Umbilical cord (tissue), 2 donors: Measurements from ENCODE around the gene ANKK1. TPM values are rescaled to one million over a fixed set of nuclear protein-coding genes. Genes with fewer than 3 reads are reported as not detected.
A peak's percentile ranks its signal among the peaks of the same experiment; 100 is the strongest.

Experiments used
- DNase-seq: peaks from one replicate; pipeline ENCODE4 v3.0.0-alpha.2; 2015; ENCODE audit warnings: low spot score
- total RNA-seq: library from RNA; depleted of rRNA; stranded (reverse); fragments of >200 nt; gene quantifications from one replicate; pipeline ENCODE4 v1.2.3, GENCODE V29; 2014; ENCODE audit warnings: low replicate concordance; ENCODE audit not compliant: insufficient read depth

ANKK1 gene, protein sequence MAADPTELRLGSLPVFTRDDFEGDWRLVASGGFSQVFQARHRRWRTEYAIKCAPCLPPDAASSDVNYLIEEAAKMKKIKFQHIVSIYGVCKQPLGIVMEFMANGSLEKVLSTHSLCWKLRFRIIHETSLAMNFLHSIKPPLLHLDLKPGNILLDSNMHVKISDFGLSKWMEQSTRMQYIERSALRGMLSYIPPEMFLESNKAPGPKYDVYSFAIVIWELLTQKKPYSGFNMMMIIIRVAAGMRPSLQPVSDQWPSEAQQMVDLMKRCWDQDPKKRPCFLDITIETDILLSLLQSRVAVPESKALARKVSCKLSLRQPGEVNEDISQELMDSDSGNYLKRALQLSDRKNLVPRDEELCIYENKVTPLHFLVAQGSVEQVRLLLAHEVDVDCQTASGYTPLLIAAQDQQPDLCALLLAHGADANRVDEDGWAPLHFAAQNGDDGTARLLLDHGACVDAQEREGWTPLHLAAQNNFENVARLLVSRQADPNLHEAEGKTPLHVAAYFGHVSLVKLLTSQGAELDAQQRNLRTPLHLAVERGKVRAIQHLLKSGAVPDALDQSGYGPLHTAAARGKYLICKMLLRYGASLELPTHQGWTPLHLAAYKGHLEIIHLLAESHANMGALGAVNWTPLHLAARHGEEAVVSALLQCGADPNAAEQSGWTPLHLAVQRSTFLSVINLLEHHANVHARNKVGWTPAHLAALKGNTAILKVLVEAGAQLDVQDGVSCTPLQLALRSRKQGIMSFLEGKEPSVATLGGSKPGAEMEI
- 0.48 TPM for total RNA-seq

GRCh38 chr11:113387605-113388211 is at the start of gene ANKK1:
Gene ANKK1 (plus strand): TSS chr11:113387779. CDS start chr11:113387885, 106 bp downstream.
- DNase-seq, result peak; percentile 44

DNA sequence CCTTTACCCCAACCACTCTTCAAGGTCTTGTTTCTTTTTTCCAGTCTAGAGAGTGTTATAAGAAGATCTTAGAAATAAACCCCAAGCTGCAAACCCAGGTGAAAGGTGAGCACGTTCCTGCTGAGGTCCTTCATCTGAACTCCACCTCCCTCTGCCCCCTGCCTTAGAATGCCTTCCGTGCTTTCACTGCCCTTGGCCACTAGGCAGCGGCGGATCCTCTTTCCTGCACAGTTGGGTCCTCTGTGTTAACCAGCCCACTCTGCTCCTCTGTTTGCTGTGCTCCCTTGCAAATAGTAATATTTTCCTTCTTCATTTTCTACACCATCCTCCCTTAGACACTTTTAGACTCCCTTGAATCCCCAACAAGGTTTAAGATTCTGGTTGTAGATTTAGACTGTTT is 48.8 kb upstream of the ANKK1 start:
- no peak for DNase-seq

GRCh38 chr11:113339929-113340589 is 47.5 kb upstream of the ANKK1 start:
- peak; percentile 74 for DNase-seq

- peak; percentile 93 for DNase-seq
These were observed 46.0 kb upstream of the ANKK1 start for GRCh38 chr11:113341388-113342165.

- peak; percentile 86 for DNase-seq
These were observed 41.6 kb upstream of the ANKK1 start for GRCh38 chr11:113345978-113346377.

DNA sequence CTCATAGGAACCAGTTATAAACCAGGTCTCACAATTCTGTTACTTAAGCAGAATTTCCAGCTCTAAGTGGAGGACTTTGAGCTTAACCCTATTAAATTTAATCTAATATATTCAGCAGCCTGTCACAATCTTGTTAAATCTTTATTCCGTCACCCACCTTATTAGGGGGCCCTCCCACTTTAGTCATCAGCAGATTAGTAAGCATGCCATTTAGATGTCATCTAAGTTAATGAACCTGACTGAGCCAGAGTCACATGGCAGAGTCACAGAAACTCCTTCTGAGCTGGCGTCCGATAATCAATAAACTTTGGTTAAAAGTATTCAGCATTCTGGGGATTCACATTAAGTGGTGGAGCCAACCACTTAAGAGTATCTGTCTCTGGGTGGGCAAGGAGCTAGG is 38.1 kb upstream of the ANKK1 start:
- no peak for DNase-seq

DNA sequence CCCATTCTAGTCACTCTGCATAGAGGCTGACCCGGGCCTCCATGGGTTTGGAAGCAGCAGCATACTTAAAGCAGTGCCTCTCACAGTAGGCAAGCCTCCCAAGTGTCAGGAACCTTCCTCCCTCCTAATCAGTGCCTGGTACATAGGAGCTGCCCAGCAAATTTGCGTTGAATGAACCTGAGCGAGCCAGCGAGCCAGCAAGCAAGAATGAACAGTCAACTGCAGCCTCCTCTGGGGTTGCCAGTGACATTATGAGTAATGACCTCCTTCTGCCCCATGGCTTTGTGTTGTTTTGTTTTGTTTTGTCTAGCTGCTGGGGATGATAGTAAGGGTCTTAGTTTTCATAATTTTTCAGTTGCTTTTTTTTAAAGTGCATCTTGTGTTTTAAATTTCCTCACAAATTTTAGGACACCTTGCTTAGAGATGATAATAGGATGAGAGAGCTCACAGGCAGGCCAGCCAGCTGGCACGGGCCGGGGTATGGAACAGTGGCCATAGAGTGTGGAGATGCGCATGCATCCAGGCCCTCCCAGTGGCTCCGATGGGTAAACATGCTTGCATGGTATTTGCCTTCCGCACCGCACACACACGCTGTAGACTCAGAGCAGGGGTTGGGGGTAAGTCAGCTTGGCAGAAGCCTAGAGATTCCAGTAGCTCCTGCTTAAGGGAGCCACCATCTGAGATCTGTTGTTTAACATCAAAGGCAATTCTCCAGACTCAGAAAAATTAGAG is 37.1 kb upstream of the ANKK1 start:
- DNase-seq, result no peak

GRCh38 chr11:113351068-113351450 is 36.5 kb upstream of the ANKK1 start:
- DNase-seq, result no peak

DNA sequence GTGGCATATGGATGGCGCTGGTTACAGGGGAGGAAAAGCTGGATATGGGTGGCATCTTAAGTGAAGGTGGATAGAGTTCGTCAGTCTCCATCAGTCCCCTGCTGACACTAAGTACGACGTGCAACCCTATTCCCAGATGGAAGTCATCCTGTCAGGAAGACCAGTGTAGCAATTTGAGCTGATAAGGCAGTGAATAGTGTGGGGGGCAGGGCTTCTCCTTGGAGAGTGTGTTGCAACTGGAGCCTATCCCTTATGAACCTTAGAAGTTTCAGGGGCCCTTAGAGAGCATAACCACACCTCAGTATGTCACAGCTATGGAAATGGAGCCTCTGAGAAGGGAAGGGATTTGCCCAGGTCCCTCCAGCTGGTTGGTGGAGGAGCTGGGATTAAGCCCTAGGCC is 36.1 kb upstream of the ANKK1 start:
- DNase-seq, result no peak

DNA sequence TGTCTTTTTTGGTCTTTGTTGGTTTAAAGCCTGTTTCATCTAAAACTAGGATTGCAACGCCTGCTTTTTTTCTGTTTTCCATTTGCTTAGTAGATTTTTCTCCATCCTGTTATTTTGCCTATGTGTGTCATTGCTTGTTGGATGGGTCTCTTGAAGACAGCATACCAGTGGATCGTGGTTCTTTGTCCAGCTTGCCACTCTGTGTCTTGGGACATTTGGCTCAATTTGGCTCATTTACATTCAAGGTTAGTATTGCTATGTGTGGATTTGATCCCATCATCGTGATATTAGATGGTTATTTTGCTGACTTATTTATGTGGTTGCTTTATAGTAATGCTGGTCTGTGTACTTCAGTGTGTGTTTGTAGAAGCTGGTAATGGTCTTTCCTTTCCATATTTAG is 31.4 kb upstream of the ANKK1 start:
- DNase-seq, result no peak

- DNase-seq, result no peak
These were observed 24.2 kb upstream of the ANKK1 start for GRCh38 chr11:113363406-113363805.

DNA sequence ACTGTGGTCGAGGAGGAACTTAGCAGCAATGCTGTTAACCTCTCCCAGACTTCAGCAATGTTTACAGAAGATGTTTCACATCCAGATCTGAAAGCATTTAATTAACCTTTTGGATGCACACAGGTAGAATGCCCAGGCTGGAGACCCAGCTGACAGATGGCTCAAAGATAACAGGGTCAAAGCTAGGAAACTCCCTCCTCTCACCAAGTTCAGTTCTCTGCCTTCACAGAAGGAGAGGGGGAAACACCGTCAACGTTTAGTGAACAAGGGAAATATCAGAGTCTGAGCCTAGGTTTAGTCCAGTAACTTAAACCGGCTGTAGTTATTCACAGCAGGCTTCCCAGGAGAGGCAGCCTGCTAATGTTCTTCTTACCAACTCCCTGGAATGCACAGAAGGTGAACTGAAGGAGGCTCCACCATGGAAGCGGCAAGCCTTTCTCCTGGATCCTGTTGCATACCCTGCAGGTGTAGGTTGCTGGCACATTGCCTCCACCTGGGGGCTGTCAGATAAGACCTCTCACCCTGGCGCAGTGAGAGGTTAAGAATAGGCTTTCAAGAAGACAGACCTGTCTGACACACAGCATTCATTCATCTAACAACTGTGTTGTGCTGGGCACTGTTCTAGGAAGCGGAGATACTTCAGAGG is 23.5 kb upstream of the ANKK1 start:
- DNase-seq, result no peak

GRCh38 chr11:113365895-113366294 is 21.7 kb upstream of the ANKK1 start:
- DNase-seq, result no peak

DNA sequence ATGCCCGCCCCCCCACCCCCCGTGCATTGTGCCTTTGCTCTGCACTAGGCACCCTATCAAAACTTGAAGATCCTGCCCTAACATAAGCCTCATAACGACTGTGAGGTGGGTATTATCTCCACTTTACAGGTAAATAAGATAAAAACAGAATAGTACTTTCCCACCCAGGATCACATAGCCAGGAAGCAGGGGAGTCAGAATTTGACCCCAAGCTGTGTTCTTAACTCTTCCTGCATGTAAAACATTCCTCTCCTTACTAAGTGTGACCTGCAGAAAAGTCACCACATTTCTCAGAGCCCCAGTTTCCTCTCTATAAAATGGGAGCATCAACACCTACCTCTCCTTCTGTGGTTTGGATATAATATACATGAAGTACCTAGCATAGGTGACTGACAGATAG is 18.2 kb upstream of the ANKK1 start:
- no peak for DNase-seq

GRCh38 chr11:113370634-113371033 is 16.9 kb upstream of the ANKK1 start:
- DNase-seq, result no peak

DNA sequence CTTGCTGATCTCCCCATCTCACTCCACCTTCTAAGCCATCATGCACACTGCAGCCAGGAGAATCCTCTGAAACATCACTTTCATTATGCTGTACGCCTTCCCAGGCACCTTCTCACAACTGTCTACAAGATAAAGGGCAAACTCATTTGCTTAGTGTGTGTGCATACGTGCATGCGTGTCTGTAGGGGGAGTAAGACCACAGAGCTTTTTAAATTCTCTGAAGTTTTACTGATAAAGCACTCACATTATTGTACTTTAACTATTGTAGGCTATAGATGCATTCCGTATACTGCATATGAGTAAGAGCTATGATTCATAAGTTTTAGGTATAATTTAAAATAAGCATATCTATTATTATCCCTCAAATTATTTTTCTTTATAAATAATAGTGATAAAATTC is 15.3 kb upstream of the ANKK1 start:
- DNase-seq, result peak; percentile 64

DNA sequence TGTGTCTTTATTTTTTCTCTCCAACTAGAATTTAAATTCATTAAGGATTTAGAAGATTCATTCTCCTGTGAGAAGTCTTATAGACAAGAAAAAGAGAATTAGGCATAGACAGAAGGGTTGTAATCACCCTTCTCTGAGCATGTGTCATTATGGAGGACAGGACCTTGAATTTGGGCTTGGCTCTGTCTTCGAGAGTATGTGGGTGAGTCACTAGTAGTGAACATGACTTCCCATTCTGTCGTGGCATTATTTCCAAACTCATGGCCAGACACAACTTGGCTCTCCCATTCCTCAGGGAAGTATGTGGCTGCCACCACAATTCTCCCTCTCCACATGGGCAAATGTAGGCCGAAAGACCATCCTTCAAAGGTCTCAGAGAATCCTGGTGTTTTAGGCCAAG is 14.3 kb upstream of the ANKK1 start:
- DNase-seq, result no peak

- peak; percentile 69 for DNase-seq
These were observed 13.5 kb upstream of the ANKK1 start for GRCh38 chr11:113373981-113374560.

DNA sequence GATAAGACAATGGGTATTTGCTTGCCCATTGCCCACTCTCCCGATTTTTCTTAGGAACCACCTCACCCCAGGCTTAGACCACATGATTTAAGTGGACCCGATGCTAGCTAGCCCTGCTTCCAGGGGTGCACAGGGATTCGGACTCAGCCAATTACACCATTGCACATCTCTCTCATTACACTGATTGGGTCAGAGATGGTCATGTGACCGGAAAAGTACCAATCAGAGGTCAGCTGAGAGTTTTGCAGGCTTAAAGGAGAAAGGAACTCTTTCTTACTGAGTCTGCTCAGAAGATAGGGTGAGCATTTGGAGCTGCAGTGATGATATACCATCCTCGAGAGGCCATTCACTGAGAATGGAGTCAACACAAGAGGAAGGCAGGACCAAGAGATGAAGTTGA is 12.2 kb upstream of the ANKK1 start:
- DNase-seq, result peak; percentile 36

GRCh38 chr11:113376156-113376555 is 11.4 kb upstream of the ANKK1 start:
- peak; percentile 97 for DNase-seq
